ENCODE data around the gene CTNNBL1.

GRCh38 chr20:37879843-37880242 is 186.0 kb downstream of the CTNNBL1 start:
- no peak for TF ChIP-seq EZH2phosphoT487 (IDR thresholded peaks at IDR 0.05; ENCODE audit: borderline replicate concordance, low read length)
- no peak for TF ChIP-seq CTCF (conservative IDR thresholded peaks at IDR 0.05; ENCODE audit: low read depth, low read length)
